Left ventricle myocardium inferior (tissue), 1 donor: ENCODE data around the gene NHS. TPM values are rescaled to one million over a fixed set of nuclear protein-coding genes. Genes with fewer than 3 reads are reported as not detected.

Source experiments
- DNase-seq: peaks from one replicate; pipeline ENCODE4 v3.0.0-alpha.2; 2020
- H3K27ac ChIP-seq: fragments of 200-600 bp; replicated peaks from 2 replicates; pipeline ENCODE4 v1.8.0; 2021
- H3K27me3 ChIP-seq: fragments of 200-600 bp; 2 replicates; pipeline ENCODE4 v1.8.0; 2021; ENCODE audit warnings: low read depth
- H3K36me3 ChIP-seq: fragments of 200-600 bp; 2 replicates; pipeline ENCODE4 v1.8.0; 2021
- H3K4me1 ChIP-seq: fragments of 200-600 bp; 2 replicates; pipeline ENCODE4 v1.8.0; 2021
- H3K4me3 ChIP-seq: fragments of 200-600 bp; 2 replicates; pipeline ENCODE4 v1.8.0; 2021; ENCODE audit warnings: mild to moderate bottlenecking, moderate library complexity
- H3K9me3 ChIP-seq: fragments of 200-600 bp; replicated peaks from 2 replicates; pipeline ENCODE4 v1.8.0; 2021
- intact Hi-C: fragments of 100-400 bp; cut with micrococcal nuclease; formaldehyde crosslinking; loops from one replicate; pipeline ENCODE4 v1.11.0; 2022
- total RNA-seq: library from RNA; stranded (reverse); fragmentation: NEBNext Ultra II Directional; extraction: Animal tissue kit (Norgen Biotek cat#: 25700); gene quantifications from one replicate; pipeline ENCODE4 v1.2.1, GENCODE V29; 2021
- TF ChIP-seq, protein P1 (sequence below): fragments of 200-600 bp; IDR thresholded peaks from 2 replicates; pipeline ENCODE4 v1.8.0; 2021; ENCODE audit warnings: antibody characterized with exemption, mild to moderate bottlenecking, borderline replicate concordance
- donor health status: DM: no; HTN: yes; CAD: no; lungs with severe emphysema.

The NHS gene
- total RNA-seq, 1 donor from 2014 or later = 1.0 TPM

GRCh38 chrX:17579026-17579425 lies 204.0 kb downstream of the NHS start:
- H3K27me3 ChIP-seq = no peaks in the 10 kb centered on the region
- no peak for DNase-seq
- H3K4me3 ChIP-seq = no peak overlapping the region
- TF ChIP-seq, protein P1, sequence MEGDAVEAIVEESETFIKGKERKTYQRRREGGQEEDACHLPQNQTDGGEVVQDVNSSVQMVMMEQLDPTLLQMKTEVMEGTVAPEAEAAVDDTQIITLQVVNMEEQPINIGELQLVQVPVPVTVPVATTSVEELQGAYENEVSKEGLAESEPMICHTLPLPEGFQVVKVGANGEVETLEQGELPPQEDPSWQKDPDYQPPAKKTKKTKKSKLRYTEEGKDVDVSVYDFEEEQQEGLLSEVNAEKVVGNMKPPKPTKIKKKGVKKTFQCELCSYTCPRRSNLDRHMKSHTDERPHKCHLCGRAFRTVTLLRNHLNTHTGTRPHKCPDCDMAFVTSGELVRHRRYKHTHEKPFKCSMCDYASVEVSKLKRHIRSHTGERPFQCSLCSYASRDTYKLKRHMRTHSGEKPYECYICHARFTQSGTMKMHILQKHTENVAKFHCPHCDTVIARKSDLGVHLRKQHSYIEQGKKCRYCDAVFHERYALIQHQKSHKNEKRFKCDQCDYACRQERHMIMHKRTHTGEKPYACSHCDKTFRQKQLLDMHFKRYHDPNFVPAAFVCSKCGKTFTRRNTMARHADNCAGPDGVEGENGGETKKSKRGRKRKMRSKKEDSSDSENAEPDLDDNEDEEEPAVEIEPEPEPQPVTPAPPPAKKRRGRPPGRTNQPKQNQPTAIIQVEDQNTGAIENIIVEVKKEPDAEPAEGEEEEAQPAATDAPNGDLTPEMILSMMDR = no peak
- no peaks in the 10 kb centered on the region for H3K9me3 ChIP-seq
- peaks cover 11% of the 10 kb centered on the region for H3K4me1 ChIP-seq
- no peak overlapping the region for H3K27ac ChIP-seq
- no peaks in the 10 kb centered on the region for H3K36me3 ChIP-seq
- intact Hi-C loops = no loop called here

GRCh38 chrX:17580539-17581152 lies 205.6 kb downstream of the NHS start:
- no peaks in the 10 kb centered on the region for H3K36me3 ChIP-seq
- DNase-seq = no peak
- H3K9me3 ChIP-seq = no peaks in the 10 kb centered on the region
- peaks cover 14% of the 10 kb centered on the region for H3K4me1 ChIP-seq
- H3K27me3 ChIP-seq = no peaks in the 10 kb centered on the region
- TF ChIP-seq, protein P1 = no peak
- intact Hi-C loops = no loop called here
- H3K4me3 ChIP-seq = no peak overlapping the region
- H3K27ac ChIP-seq = peak overlapping the region; percentile 30

GRCh38 chrX:17581641-17582040 lies 206.6 kb downstream of the NHS start:
- no peak overlapping the region for H3K4me3 ChIP-seq
- H3K36me3 ChIP-seq = no peaks in the 10 kb centered on the region
- intact Hi-C loops = no loop called here
- TF ChIP-seq, protein P1 = no peak
- no peaks in the 10 kb centered on the region for H3K27me3 ChIP-seq
- no peaks in the 10 kb centered on the region for H3K9me3 ChIP-seq
- peaks cover 14% of the 10 kb centered on the region for H3K4me1 ChIP-seq
- peak overlapping the region; percentile 30 for H3K27ac ChIP-seq
- no peak for DNase-seq

- Histone ChIP-seq H3K4me1 (peaks cover 14% of the 10 kb centered on the region), H3K36me3 (no peaks in the 10 kb centered on the region), H3K27me3 (no peaks in the 10 kb centered on the region), H3K4me3 (no peak overlapping the region), H3K9me3 (no peaks in the 10 kb centered on the region), H3K27ac (no peak overlapping the region)
- TF ChIP-seq, protein P1 = no peak
- intact Hi-C loops = no loop called here
- DNase-seq = no peak
These were observed 209.3 kb downstream of the NHS start for GRCh38 chrX:17584248-17584681.

- TF ChIP-seq, protein P1 = no peak
- no peak overlapping the region for H3K4me3 ChIP-seq
- no peaks in the 10 kb centered on the region for H3K36me3 ChIP-seq
- no peak for DNase-seq
- no peaks in the 10 kb centered on the region for H3K9me3 ChIP-seq
- no peaks in the 10 kb centered on the region for H3K27me3 ChIP-seq
- intact Hi-C loops = no loop called here
- H3K27ac ChIP-seq = no peak overlapping the region
- H3K4me1 ChIP-seq = peaks cover 14% of the 10 kb centered on the region
These were observed 210.0 kb downstream of the NHS start for GRCh38 chrX:17585006-17585405.

GRCh38 chrX:17587366-17587765 lies 212.4 kb downstream of the NHS start:
- Histone ChIP-seq H3K36me3 (no peaks in the 10 kb centered on the region), H3K4me3 (no peak overlapping the region), H3K4me1 (peaks cover 18% of the 10 kb centered on the region), H3K27me3 (no peaks in the 10 kb centered on the region), H3K9me3 (no peaks in the 10 kb centered on the region), H3K27ac (no peak overlapping the region)
- intact Hi-C loops = no loop called here
- TF ChIP-seq, protein P1 = no peak
- DNase-seq = no peak
